Measurements from ENCODE around the gene AMPD3. TPM values are rescaled to one million over a fixed set of nuclear protein-coding genes. Genes with fewer than 3 reads are reported as not detected.

AMPD3 gene
- total RNA-seq, 1 donor from 2014 or later: 13.9 TPM

DNA sequence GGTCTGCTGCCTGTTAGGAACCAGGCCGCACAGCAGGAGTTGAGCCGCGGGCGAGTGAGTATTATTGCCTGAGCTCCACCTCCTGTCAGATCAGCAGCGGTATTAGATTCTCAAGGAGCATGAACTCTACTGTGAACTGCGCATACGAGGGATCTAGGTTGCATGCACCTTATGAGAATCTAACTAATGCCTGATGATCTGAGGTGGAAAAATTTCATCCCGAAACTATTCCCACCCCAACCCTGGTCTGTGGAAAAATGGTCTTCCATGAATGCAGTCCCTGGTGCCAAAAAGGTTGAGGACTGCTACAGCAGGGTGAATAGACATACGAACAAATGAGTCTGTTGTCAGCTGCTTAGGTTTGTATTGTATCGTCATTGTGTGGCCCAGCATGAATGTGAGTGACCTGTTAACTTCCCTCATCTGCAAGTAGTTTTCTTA lies 56.1 kb downstream of the AMPD3 start:
- no peak for DNase-seq (ENCODE audit: low spot score)
- intact Hi-C loops (cut with micrococcal nuclease): loop anchor here (5.0 kb wide), 1 partner anchor 226 kb away; no protein-coding TSS in a partner anchor
- Mint-ChIP-seq H3K4me3 (no peak overlapping the region), H3K27me3 (ENCODE audit: insufficient read depth) (no peaks in the 10 kb centered on the region), H3K36me3 (ENCODE audit: low read depth) (peaks cover 17% of the 10 kb centered on the region), H3K27ac (no peak overlapping the region), H3K9me3 (no peaks in the 10 kb centered on the region), H3K4me1 (ENCODE audit: low read depth) (peaks cover 5% of the 10 kb centered on the region)

DNA sequence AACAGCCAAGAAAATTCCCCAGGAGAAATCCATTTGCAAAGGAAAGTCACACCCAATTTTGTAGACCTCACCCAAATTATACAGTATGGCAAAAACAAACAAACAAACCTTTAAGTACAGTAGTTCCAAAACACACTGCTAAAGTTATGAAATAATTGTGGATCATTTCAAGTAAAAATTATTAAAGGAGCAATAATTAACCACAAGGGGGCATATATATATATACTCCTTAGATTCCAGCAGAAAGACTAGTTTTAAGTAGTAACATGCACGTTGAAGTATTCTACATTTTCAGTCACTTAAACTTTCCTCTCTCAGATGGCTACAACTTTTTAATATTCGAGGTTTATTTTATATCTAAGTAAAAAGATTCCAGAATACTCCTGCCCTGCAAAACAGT lies 59.1 kb downstream of the AMPD3 start:
- Mint-ChIP-seq H3K9me3 (no peaks in the 10 kb centered on the region), H3K36me3 (ENCODE audit: low read depth) (peaks cover 22% of the 10 kb centered on the region), H3K4me3 (no peak overlapping the region), H3K27me3 (ENCODE audit: insufficient read depth) (no peaks in the 10 kb centered on the region), H3K27ac (no peak overlapping the region), H3K4me1 (ENCODE audit: low read depth) (peaks cover 5% of the 10 kb centered on the region)
- intact Hi-C loops (cut with micrococcal nuclease): loop anchor here (5.0 kb wide), 1 partner anchor 223 kb away; no protein-coding TSS in a partner anchor
- no peak for DNase-seq (ENCODE audit: low spot score)

DNA sequence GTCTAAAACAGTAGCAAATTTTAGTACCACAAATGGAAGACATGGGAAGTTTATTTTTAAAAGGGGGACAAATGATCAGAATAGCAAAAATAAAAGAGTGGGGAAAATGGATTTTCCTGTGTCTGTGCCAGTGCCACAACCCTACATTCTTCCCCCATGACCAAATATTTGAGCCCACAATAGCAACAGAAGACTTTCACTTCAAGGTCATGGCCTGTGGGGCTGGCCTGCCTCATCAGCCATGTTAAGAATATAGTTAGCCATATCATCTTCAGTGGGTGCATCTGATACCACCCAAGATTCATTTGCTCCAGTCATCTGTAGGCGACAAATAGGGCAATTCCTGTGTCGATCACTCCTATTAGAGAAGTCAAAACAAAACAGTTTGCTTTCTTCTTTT lies 59.6 kb downstream of the AMPD3 start:
- H3K36me3 Mint-ChIP-seq (ENCODE audit: low read depth): peaks cover 22% of the 10 kb centered on the region
- DNase-seq (ENCODE audit: low spot score): no peak
- intact Hi-C loops (cut with micrococcal nuclease): loop anchor here (5.0 kb wide), 1 partner anchor 223 kb away; no protein-coding TSS in a partner anchor
- no peak overlapping the region for H3K4me3 Mint-ChIP-seq
- no peak overlapping the region for H3K27ac Mint-ChIP-seq
- H3K27me3 Mint-ChIP-seq (ENCODE audit: insufficient read depth): no peaks in the 10 kb centered on the region
- no peaks in the 10 kb centered on the region for H3K9me3 Mint-ChIP-seq
- H3K4me1 Mint-ChIP-seq (ENCODE audit: low read depth): peaks cover 5% of the 10 kb centered on the region

DNA sequence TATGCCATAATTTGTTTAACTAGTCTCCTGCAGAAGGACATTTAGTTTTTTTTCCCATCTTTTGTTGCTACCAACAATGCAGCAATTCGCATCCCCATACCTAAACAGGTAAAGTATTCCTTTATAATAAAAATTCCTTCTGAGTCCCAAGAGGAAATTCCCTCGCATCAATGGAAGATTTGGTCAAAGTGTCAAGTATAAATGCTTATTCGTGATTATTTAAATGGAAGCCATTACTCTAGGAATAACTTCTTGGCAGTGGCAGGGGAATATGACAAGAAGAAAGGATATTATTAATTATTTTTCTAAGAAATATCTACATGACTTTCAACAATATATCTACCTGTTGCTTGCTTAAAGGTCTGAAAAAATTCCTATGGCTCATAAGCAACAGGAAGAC lies 60.4 kb downstream of the AMPD3 start:
- intact Hi-C loops (cut with micrococcal nuclease): no loop called here
- Mint-ChIP-seq H3K4me3 (no peak overlapping the region), H3K27me3 (ENCODE audit: insufficient read depth) (no peaks in the 10 kb centered on the region), H3K4me1 (ENCODE audit: low read depth) (peaks cover 5% of the 10 kb centered on the region), H3K27ac (no peak overlapping the region), H3K9me3 (no peaks in the 10 kb centered on the region), H3K36me3 (ENCODE audit: low read depth) (peaks cover 21% of the 10 kb centered on the region)
- DNase-seq (ENCODE audit: low spot score): no peak

DNA sequence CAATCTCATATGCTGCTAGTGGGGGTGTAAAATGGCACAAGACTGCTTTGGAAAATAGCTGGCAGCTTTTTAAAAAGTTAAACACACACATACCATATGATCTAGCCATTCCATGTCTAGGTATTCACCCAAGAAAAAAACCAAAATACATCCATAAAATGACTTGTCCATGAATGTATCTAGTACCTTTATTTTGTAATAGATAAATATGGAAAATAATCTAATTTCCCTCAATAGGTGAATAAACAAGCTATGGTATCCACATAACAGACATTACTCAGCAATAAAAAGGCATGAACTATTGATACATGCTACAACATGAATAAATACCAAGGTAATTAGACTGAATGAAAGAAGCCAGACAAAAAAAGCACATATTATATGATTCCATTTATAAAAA lies 63.1 kb downstream of the AMPD3 start:
- Mint-ChIP-seq H3K9me3 (no peaks in the 10 kb centered on the region), H3K27me3 (ENCODE audit: insufficient read depth) (no peaks in the 10 kb centered on the region), H3K27ac (no peak overlapping the region), H3K4me1 (ENCODE audit: low read depth) (peaks cover 3% of the 10 kb centered on the region), H3K36me3 (ENCODE audit: low read depth) (peaks cover 18% of the 10 kb centered on the region), H3K4me3 (no peak overlapping the region)
- intact Hi-C loops (cut with micrococcal nuclease): no loop called here
- DNase-seq (ENCODE audit: low spot score): no peak

DNA sequence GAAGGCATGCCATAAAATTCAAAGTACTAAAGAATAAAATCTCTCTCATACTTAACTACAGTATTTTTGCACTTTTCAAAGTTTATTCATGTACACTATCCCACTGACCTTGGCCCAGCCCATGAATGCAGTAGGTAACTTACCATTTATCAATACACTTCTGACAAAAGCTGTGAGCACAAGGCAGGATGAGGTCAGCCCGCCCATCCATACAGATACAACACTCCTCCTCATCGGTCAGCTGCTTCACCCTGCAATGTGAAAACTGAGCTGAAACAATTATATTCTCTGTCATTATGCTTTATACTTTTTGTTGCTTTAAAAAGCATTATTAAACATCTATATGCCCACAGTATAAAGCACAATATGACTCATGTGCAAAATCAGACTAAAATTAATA lies 63.8 kb downstream of the AMPD3 start:
- Mint-ChIP-seq H3K27me3 (ENCODE audit: insufficient read depth) (no peaks in the 10 kb centered on the region), H3K36me3 (ENCODE audit: low read depth) (peaks cover 22% of the 10 kb centered on the region), H3K27ac (no peak overlapping the region), H3K4me3 (no peak overlapping the region), H3K9me3 (no peaks in the 10 kb centered on the region), H3K4me1 (ENCODE audit: low read depth) (no peaks in the 10 kb centered on the region)
- intact Hi-C loops (cut with micrococcal nuclease): no loop called here
- DNase-seq (ENCODE audit: low spot score): no peak

DNA sequence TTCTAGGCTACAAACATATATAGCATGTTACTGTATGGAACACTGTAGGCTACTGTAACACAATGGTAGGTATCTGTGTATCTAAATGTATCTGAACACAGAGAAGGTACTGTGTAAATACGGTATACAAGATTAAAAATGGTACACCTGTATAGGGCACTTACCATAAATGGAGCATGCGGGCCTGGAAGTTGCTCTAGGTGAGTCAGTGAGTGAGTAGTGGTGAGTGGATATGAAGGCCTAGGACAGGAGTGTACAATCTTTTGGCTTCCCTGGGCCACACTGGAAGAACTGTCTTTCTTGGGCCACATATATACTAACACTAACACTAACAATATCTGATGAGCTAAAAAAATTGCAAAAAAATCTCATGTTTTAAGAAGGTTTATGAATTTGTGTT lies 64.6 kb downstream of the AMPD3 start:
- H3K27ac Mint-ChIP-seq: no peak overlapping the region
- no peaks in the 10 kb centered on the region for H3K9me3 Mint-ChIP-seq
- peaks cover 22% of the 10 kb centered on the region for H3K36me3 Mint-ChIP-seq (ENCODE audit: low read depth)
- DNase-seq (ENCODE audit: low spot score): no peak
- intact Hi-C loops (cut with micrococcal nuclease): no loop called here
- no peaks in the 10 kb centered on the region for H3K27me3 Mint-ChIP-seq (ENCODE audit: insufficient read depth)
- H3K4me1 Mint-ChIP-seq (ENCODE audit: low read depth): no peaks in the 10 kb centered on the region
- H3K4me3 Mint-ChIP-seq: no peak overlapping the region

DNA sequence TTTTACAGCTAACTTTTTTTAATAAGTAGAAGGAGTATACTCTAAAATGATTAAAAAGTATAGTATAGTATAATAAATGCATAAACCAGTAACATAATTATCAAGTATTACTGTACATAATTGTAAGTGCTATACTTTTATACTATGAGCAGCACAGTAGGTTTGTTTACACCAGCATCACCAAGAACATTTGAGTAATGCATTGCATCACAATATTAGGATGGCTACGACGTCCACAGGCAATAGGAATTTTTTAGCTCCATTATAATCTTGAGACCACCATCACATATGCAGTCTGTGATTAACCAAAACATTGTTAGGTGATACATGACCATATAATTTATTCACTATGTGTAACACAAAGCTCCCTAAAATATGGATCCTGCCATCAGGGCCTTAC lies 65.5 kb downstream of the AMPD3 start:
- Mint-ChIP-seq H3K4me3 (no peak overlapping the region), H3K4me1 (ENCODE audit: low read depth) (no peaks in the 10 kb centered on the region), H3K9me3 (no peaks in the 10 kb centered on the region), H3K27me3 (ENCODE audit: insufficient read depth) (no peaks in the 10 kb centered on the region), H3K36me3 (ENCODE audit: low read depth) (peaks cover 24% of the 10 kb centered on the region), H3K27ac (no peak overlapping the region)
- intact Hi-C loops (cut with micrococcal nuclease): no loop called here
- no peak for DNase-seq (ENCODE audit: low spot score)

DNA sequence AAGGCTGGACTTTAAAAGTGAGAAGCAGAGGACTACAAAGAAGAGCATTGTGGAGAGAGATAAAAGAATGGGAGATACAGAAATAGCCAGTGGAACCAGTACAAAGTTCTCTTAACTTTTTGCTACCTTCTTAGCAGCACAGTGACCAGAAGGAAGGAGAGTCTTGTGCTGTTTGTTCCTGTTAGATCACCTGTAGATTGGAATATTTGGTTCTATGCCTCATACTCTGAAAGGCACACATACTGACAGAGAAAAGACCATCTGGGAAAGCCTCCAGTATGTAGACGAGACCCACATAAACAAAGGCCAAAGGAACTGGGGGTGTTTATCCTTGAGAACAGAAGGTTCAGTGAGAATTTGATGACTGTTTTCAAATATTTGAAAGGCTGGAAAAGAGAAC lies 67.2 kb downstream of the AMPD3 start:
- intact Hi-C loops (cut with micrococcal nuclease): no loop called here
- Mint-ChIP-seq H3K27me3 (ENCODE audit: insufficient read depth) (no peaks in the 10 kb centered on the region), H3K36me3 (ENCODE audit: low read depth) (peaks cover 23% of the 10 kb centered on the region), H3K9me3 (no peaks in the 10 kb centered on the region), H3K4me3 (no peak overlapping the region), H3K4me1 (ENCODE audit: low read depth) (peaks cover 14% of the 10 kb centered on the region), H3K27ac (no peak overlapping the region)
- no peak for DNase-seq (ENCODE audit: low spot score)

DNA sequence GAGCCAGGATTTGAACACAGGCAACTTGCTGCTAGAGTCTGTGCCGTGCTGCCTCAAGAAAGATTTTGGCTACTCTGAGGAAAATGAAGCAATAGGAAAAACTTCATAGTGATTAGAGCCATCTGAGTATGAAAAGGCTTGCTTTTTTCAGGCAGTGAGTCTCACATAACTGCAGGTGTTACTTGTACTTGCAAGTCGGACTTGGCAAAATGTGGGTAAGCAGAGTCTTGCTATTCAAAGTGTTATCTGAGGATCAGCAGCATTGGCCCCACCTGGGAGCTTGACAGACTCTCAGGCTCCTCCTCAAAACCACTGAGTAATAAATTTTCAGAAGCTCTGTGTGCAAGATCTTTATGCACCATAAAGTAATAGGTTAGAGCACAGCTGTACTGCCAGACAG lies 67.9 kb downstream of the AMPD3 start:
- H3K36me3 Mint-ChIP-seq (ENCODE audit: low read depth): peaks cover 26% of the 10 kb centered on the region

DNA sequence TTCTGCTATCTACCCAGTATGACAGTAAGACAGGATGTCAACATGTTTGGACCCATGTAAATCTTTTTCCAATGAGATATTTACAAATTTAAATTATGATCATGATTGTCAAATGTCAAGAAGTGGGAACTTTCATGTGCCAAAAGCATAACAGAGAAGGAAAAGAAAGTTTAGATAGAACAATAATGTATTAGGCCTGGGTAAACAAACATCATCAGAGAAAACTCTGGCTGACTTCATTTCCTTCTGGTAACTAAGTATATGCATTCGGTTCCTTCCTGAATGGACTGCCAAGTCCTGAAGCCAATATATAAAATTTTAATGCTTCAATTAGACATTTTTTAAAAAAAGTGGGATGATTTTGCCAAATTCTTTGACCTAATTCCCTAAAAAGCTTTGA lies 69.4 kb downstream of the AMPD3 start:
- DNase-seq (ENCODE audit: low spot score): no peak
- H3K27me3 Mint-ChIP-seq (ENCODE audit: insufficient read depth): no peaks in the 10 kb centered on the region
- H3K4me3 Mint-ChIP-seq: no peak overlapping the region
- peaks cover 26% of the 10 kb centered on the region for H3K36me3 Mint-ChIP-seq (ENCODE audit: low read depth)
- peaks cover 20% of the 10 kb centered on the region for H3K4me1 Mint-ChIP-seq (ENCODE audit: low read depth)
- H3K9me3 Mint-ChIP-seq: no peaks in the 10 kb centered on the region
- no peak overlapping the region for H3K27ac Mint-ChIP-seq
- intact Hi-C loops (cut with micrococcal nuclease): no loop called here

More for the DNA sequence above, 67.9 kb downstream of the AMPD3 start:
- intact Hi-C loops (cut with micrococcal nuclease): no loop called here
- no peaks in the 10 kb centered on the region for H3K9me3 Mint-ChIP-seq
- H3K4me1 Mint-ChIP-seq (ENCODE audit: low read depth): peaks cover 20% of the 10 kb centered on the region
- no peak for DNase-seq (ENCODE audit: low spot score)
- H3K27me3 Mint-ChIP-seq (ENCODE audit: insufficient read depth): no peaks in the 10 kb centered on the region
- H3K27ac Mint-ChIP-seq: no peak overlapping the region
- no peak overlapping the region for H3K4me3 Mint-ChIP-seq

DNA sequence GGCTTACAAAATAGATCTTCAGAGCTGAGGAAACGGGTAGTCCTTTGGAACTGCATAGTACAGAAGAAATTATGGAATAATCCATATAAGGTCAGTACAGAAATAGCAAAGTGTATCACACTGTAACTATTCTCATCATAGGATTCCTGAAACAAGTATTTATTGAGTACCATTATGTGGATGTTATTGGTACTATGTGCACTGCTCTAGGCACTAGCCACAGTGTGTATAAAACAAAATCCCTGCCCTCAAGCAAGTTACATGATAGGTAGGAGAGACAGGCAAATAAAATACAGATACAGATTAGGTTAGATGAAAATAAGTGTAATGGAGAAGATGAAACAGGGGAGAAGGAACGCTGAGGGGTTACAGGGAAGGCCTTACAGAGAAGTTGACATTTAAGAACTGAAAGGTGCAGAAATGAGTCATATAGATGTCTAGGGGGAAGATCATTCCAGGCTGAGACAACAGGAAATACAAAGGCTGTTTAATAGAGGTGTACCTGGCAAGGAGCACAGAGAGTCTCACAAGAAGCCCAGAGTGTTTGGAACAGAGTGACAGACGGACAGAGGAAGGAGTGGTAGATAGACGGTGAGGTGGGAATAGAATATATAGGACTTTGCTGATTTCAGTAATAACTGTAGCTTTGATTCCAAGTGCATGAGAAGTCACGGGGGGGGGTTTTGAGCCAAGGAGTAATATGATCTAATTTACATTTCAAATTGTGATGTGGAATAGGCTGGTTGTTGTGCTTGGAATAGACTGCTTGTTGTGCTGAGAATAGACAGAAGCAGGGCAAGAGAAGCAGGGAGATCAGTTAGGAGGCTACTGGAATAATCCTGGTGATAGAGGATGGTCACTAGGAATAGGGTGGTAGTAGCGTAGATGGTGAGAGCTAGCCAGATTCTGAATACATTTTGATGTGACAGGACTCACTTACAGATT lies 72.2 kb downstream of the AMPD3 start:
- no peaks in the 10 kb centered on the region for H3K9me3 Mint-ChIP-seq
- H3K27ac Mint-ChIP-seq: peak overlapping the region; percentile 20
- H3K27me3 Mint-ChIP-seq (ENCODE audit: insufficient read depth): no peaks in the 10 kb centered on the region
- peaks cover 24% of the 10 kb centered on the region for H3K36me3 Mint-ChIP-seq (ENCODE audit: low read depth)
- intact Hi-C loops (cut with micrococcal nuclease): loop anchor here (1.0 kb wide), 1 partner anchor 13 kb away; no protein-coding TSS in a partner anchor
- H3K4me1 Mint-ChIP-seq (ENCODE audit: low read depth): peaks cover 20% of the 10 kb centered on the region
- H3K4me3 Mint-ChIP-seq: peak overlapping the region; percentile 28
- no peak for DNase-seq (ENCODE audit: low spot score)

DNA sequence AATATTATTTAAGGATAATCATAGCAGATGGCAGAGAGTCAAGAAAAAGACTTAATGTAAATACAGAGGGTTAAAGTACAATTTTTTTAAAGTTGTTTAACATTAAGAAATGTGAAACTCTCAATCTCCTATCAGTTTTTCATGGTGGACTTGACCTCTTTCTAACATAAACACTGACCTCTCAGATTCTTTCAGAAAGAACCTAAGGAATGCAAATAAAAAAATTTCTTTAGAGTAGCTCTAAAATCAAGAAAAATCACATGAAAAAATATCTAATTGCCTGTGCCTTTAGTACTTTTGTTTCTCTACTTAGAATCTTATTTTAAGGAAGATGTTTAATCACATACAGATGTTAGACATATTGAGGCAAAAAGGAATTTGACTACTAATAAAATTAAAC lies 73.1 kb downstream of the AMPD3 start:
- no peak for DNase-seq (ENCODE audit: low spot score)
- no peak overlapping the region for H3K4me3 Mint-ChIP-seq
- H3K9me3 Mint-ChIP-seq: no peaks in the 10 kb centered on the region
- peaks cover 32% of the 10 kb centered on the region for H3K36me3 Mint-ChIP-seq (ENCODE audit: low read depth)
- intact Hi-C loops (cut with micrococcal nuclease): no loop called here
- H3K27me3 Mint-ChIP-seq (ENCODE audit: insufficient read depth): no peaks in the 10 kb centered on the region
- H3K4me1 Mint-ChIP-seq (ENCODE audit: low read depth): peaks cover 20% of the 10 kb centered on the region
- no peak overlapping the region for H3K27ac Mint-ChIP-seq

Measured in activated T-helper 1 cell treated with anti-CD3 and anti-CD28 coated beads, Interleukin-12 subunit alpha, Interleukin-12 subunit beta, Interleukin-2, Interleukin-4 antibody, amounts not matched to agents 30 ng/mL and 10 ng/mL and 1 ng/mL, durations not matched to agents 14 hours and 24 hours and 36 hours (primary cell).